AG04450 (cell line): Measurements from ENCODE around the gene TMEM72. TPM values are rescaled to one million over a fixed set of nuclear protein-coding genes. Genes with fewer than 3 reads are reported as not detected.

ENCODE experiments used
- CTCF ChIA-PET: fragments of 300-600, 350-600 bp; formaldehyde crosslinking; extraction: SDS; loops from one replicate; lab custom pipeline; 2022; ENCODE audit warnings: antibody characterized with exemption, inconsistent platforms; lab: Charles Lee
- POLR2A ChIA-PET: fragments of 350-600 bp; formaldehyde crosslinking; extraction: SDS; loops from one replicate; lab custom pipeline; 2021; ENCODE audit warnings: antibody characterized with exemption, inconsistent platforms; lab: Yijun Ruan, JAX
- DNase-seq: peaks from one replicate; pipeline ENCODE4 v3.0.0-alpha.2; 2011; ENCODE audit warnings: low read depth, low spot score
- H3K27ac ChIP-seq: one replicate; pipeline ENCODE4 v1.5.1; 2012; ENCODE audit warnings: low read depth, low read length, control low read depth
- H3K27me3 ChIP-seq: one replicate; pipeline ENCODE4 v1.6.0; 2012; ENCODE audit warnings: low read length; ENCODE audit not compliant: control insufficient read depth, insufficient read depth
- H3K4me3 ChIP-seq: 2 replicates; pipeline ENCODE4 v1.5.1; 2011; ENCODE audit warnings: mild to moderate bottlenecking, low read depth, low read length, control low read depth
- H3K9me3 ChIP-seq: 2 replicates; pipeline ENCODE4 v1.5.1; 2012; ENCODE audit warnings: low read length; ENCODE audit not compliant: control insufficient read depth, insufficient read depth
- polyA plus RNA-seq: library from polyadenylated mRNA; depleted of rRNA; stranded (reverse); fragments of >200 nt; gene quantifications from 2 replicates; pipeline ENCODE4 v1.2.3, GENCODE V29; 2011
- TF ChIP-seq, protein P1 (sequence below): IDR thresholded peaks from 2 replicates; pipeline ENCODE4 v1.5.1; 2011; ENCODE audit warnings: low read depth, low read length, control low read depth, inconsistent platforms

The TMEM72 gene
- polyA plus RNA-seq, 1 experiment: not detected

DNA sequence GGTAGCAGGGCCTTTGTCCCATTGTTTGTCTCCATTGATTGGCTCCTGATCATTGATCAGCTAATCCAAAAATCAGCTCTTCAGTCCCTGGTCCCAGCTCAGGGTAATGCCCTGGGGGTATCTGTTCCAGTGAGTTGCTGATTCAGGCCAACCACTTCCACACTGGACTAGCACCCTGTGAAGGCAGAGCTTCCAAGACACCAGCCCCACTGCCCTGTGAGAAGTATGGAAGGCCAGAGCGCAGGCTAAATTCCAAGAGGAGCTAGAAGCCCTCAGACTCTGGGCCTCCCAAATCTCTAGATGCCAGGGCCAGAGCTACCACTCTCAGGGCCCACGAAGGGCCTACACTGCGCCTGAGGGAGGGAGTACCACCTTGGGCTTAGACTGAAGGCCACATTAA, 10.4 kb downstream of the TMEM72 start:
- TF ChIP-seq, protein P1, sequence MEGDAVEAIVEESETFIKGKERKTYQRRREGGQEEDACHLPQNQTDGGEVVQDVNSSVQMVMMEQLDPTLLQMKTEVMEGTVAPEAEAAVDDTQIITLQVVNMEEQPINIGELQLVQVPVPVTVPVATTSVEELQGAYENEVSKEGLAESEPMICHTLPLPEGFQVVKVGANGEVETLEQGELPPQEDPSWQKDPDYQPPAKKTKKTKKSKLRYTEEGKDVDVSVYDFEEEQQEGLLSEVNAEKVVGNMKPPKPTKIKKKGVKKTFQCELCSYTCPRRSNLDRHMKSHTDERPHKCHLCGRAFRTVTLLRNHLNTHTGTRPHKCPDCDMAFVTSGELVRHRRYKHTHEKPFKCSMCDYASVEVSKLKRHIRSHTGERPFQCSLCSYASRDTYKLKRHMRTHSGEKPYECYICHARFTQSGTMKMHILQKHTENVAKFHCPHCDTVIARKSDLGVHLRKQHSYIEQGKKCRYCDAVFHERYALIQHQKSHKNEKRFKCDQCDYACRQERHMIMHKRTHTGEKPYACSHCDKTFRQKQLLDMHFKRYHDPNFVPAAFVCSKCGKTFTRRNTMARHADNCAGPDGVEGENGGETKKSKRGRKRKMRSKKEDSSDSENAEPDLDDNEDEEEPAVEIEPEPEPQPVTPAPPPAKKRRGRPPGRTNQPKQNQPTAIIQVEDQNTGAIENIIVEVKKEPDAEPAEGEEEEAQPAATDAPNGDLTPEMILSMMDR: no peak
- no peak for DNase-seq
- Histone ChIP-seq H3K27ac (no peak overlapping the region), H3K27me3 (peaks cover 29% of the 10 kb centered on the region), H3K4me3 (no peak overlapping the region), H3K9me3 (no peaks in the 10 kb centered on the region; the same call in 1 of the 2 replicates)
- ChIA-PET CTCF (interaction anchor here (3.8 kb wide), 1 partner anchor 11 kb away, joined by 14 read pairs; no protein-coding TSS in a partner anchor), POLR2A (no interaction called here)

DNA sequence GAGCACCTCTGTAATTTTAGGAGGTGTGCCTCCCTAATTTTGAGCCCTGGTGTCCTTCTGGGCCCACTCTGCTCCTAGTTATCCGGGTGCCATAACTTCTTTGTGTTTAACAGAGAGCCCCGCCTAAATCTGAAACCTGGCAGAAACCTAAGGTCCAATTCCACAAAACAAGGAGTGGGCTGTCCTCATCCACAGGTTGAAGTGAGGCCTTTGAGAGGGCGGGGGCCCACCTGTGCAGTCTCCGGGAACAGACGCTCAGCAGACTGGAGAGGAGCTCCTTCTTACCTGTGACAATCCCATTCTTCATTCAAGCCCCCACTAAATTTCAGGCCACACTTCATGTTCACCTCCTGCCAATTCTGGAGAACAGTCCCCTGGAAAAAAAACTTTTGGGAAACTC, 10.9 kb downstream of the TMEM72 start:
- ChIA-PET CTCF (interaction anchor here (3.8 kb wide), 1 partner anchor 11 kb away, joined by 14 read pairs; no protein-coding TSS in a partner anchor), POLR2A (no interaction called here)
- DNase-seq: no peak
- Histone ChIP-seq H3K27me3 (peaks cover 26% of the 10 kb centered on the region), H3K9me3 (no peaks in the 10 kb centered on the region; the same call in 1 of the 2 replicates), H3K27ac (no peak overlapping the region), H3K4me3 (no peak overlapping the region)
- TF ChIP-seq, protein P1: no peak

DNA sequence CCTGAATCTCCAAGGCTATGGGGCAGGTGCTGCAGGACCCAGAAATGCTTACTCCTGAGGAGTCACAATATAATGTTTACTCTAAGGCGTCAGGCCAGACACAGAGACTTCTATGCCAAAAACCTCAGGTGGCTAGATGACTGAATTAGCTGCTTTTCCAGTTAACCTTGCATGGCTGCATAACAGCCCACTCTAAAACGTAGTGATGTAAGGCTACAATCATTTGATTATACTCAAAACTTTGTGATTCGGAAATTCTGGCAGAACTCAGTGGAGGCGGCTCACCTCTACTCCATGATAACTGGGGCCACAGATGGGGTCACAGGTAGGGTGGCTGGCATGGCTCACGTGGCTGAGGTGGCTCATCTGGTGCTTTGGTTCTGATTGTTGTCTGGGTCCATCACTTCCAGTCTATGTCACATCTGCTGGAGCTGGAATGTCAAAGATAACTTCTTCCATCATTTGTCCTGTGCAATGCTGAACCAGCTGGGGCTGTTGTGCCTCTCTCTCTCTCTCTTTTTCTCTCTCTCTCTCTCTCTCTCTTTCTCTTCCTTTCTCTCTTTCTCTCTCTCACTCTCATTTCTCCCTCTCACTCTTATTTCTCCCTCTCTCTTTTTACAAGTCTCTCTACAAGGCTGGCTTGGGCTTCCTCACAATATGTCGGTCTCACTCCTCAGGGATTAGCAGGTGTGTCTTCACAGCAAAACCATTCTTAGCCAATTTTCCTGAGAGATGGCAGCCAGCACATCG, 11.8 kb downstream of the TMEM72 start:
- H3K4me3 ChIP-seq: no peak overlapping the region
- ChIA-PET CTCF (interaction anchor here (0.6 kb wide), 1 partner anchor 392 kb away, joined by 3 read pairs; no protein-coding TSS in a partner anchor), POLR2A (no interaction called here)
- peaks cover 24% of the 10 kb centered on the region for H3K27me3 ChIP-seq
- TF ChIP-seq, protein P1: no peak
- no peak for DNase-seq
- no peaks in the 10 kb centered on the region; the same call in 1 of the 2 replicates for H3K9me3 ChIP-seq
- H3K27ac ChIP-seq: no peak overlapping the region

DNA sequence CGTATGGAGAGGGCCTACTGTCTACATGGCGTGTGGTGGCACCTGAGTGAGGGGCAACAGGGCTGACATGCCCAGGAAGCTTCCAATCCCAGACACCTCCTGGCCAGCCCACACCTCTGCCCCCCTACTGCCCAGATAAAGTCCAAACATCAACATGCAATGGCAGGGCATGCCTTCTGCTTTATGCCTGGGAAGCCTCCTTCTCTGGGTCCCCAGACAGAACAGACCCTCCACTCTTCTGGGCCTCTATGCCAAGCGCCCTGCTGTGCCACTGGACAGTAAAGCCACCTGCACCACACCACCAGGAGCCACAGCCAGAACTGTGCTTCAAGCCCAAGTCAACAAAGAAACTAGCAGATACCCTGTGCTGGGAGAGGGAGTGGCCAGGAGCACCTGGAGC, 12.5 kb downstream of the TMEM72 start:
- Histone ChIP-seq H3K27me3 (peaks cover 24% of the 10 kb centered on the region), H3K4me3 (no peak overlapping the region), H3K27ac (no peak overlapping the region), H3K9me3 (no peaks in the 10 kb centered on the region; the same call in 1 of the 2 replicates)
- no peak for DNase-seq
- TF ChIP-seq, protein P1: no peak
- ChIA-PET CTCF (interaction anchor here (0.6 kb wide), 1 partner anchor 391 kb away, joined by 3 read pairs; no protein-coding TSS in a partner anchor), POLR2A (no interaction called here)

DNA sequence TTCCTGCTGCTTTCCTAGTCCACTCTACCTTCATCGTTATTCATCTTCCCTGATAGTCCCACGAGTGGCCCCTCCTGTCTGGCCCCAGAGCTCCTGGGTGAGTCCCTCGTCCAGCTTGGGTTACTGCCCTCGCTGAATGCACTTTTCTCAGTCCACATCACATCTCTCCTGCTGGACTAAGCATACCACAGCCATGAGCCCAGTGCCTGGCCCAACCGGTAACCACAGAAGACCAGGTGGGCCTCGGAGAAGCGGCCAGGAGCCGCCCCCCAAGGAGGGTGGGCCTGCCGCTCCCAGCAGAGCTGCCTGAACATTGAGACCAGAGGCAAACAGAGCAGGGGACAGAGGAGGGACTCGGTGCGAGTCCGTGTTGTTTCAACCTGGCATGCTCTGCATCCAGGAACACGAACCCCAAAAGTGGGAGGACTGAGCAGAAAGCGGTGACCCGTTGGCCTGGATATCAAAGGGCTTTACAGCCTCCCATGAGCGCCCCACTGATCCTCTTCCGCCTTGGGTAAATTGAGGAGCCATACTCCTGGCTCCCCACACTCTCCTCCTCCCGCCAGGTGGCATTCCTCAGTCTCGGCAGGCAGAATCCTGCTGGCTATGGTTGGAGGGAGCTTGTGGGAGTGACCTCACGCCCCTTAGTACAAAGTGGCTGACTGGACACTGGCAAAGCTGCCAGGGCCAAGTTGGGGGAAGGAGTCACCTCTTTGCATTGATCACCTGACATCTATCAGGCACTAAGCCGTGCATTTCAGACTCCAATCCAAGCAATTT, 13.3 kb downstream of the TMEM72 start:
- Histone ChIP-seq H3K27me3 (peaks cover 24% of the 10 kb centered on the region), H3K9me3 (no peaks in the 10 kb centered on the region; the same call in 1 of the 2 replicates), H3K4me3 (no peak overlapping the region), H3K27ac (no peak overlapping the region)
- CTCF ChIA-PET: no interaction called here
- TF ChIP-seq, protein P1: no peak
- no peak for DNase-seq
- POLR2A ChIA-PET: no interaction called here
